ENCODE measurements around the gene MAP2K4.

MAP2K4 gene

DNA sequence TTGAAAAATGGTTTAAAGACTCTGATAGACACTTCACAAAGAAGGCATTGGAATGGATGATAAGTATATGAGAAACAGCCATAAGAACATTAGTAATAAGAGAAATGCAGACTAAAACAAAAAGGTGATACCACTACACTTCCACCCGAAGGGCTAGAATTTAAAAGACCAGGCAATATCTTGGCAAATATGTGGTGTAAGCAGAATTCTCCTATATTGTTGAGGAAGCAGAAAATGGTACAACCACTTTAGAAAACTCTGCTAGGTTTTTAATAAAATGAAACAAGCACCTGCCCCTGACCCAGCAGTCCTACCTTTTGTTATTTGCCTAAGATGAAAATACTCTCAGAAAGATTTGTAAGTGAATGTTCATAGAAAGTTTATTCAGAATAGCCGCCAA, 43.7 kb downstream of the MAP2K4 start:
- H3K36me3 ChIP-seq (ENCODE audit: insufficient read depth, low read depth, low read length), result peaks cover 5% of the 10 kb centered on the region; the same call in 1 of the 2 replicates
- H3K4me3 ChIP-seq (ENCODE audit: low read length), result no peak overlapping the region
- H3K27ac ChIP-seq (ENCODE audit: low read length), result no peak overlapping the region
- no peaks in the 10 kb centered on the region for H3K9me3 ChIP-seq (ENCODE audit: insufficient read depth, low read depth, low read length)
- H3K4me1 ChIP-seq (ENCODE audit: insufficient read depth, low read length), result no peaks in the 10 kb centered on the region
- no peak overlapping the region for H3K9ac ChIP-seq (ENCODE audit: low read depth, low read length)
- no peaks in the 10 kb centered on the region for H3K27me3 ChIP-seq (ENCODE audit: insufficient read depth, low read length)

DNA sequence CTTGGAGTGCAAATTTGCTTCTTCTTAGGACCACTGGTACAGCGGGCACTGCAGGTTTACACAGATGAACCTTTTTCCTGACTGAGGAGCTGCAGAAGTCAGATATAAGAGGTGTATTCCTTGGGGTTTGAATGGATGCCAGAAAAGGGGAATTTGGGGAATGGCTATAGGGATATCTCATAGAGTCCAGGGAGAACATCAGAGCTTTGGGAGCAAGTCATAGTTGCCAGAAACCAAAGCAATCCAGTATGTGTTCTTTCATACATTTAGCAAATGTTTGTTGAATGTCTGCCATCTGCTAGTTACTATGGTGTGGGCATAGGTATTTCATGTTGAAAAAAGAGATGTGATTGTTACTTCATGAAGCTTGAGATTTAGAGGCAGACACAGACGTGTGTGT, 46.8 kb downstream of the MAP2K4 start:
- H3K27ac ChIP-seq (ENCODE audit: low read length), result no peak overlapping the region
- H3K36me3 ChIP-seq (ENCODE audit: insufficient read depth, low read depth, low read length), result peaks cover 5% of the 10 kb centered on the region
- no peak overlapping the region for H3K9ac ChIP-seq (ENCODE audit: low read depth, low read length)
- no peaks in the 10 kb centered on the region for H3K4me1 ChIP-seq (ENCODE audit: insufficient read depth, low read length)
- no peak overlapping the region for H3K4me3 ChIP-seq (ENCODE audit: low read length)
- no peaks in the 10 kb centered on the region for H3K27me3 ChIP-seq (ENCODE audit: insufficient read depth, low read length)
- no peaks in the 10 kb centered on the region for H3K9me3 ChIP-seq (ENCODE audit: insufficient read depth, low read depth, low read length)

DNA sequence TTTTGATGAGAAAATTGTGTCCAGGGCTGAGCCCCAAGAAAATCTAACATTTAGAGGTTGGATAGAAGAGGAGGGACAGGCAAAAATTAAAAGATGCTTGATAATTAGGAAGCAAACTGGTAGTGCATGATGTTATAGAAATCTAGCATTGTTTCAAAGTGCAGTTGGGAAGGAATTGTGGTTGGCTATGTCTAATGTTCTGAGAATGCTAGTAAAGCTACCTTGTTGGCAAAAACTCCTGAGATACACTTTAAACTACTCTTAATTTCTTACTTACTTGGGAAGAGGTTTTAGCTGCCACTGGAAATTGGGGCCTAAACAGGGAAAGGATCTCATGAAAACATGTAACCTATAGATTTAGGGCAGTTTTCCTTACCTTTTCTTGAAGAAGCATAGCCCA, 48.3 kb downstream of the MAP2K4 start:
- Histone ChIP-seq H3K36me3 (ENCODE audit: insufficient read depth, low read depth, low read length) (peaks cover 5% of the 10 kb centered on the region), H3K4me3 (ENCODE audit: low read length) (no peak overlapping the region), H3K27me3 (ENCODE audit: insufficient read depth, low read length) (no peaks in the 10 kb centered on the region), H3K9me3 (ENCODE audit: insufficient read depth, low read depth, low read length) (no peaks in the 10 kb centered on the region), H3K27ac (ENCODE audit: low read length) (no peak overlapping the region), H3K9ac (ENCODE audit: low read depth, low read length) (no peak overlapping the region), H3K4me1 (ENCODE audit: insufficient read depth, low read length) (no peaks in the 10 kb centered on the region)

DNA sequence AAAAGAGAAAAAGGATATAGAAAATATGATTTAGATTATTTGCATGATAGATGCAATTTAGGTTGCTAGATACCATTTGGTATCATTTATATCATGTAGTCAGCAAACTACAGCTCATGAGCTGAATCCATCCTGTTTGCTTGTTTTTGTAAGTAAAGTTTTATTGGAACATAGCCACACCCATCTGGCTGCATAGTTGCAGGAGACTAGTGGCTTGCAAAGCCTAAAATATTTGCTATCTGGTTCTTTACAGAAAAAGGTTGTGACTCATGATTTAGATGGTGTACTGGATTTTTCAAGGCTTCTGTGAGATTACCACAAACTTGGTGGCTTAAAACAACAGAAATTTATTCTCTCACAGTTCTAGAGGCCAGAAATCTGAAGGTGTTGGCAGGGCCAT, 49.9 kb downstream of the MAP2K4 start:
- Histone ChIP-seq H3K27ac (ENCODE audit: low read length) (no peak overlapping the region), H3K4me1 (ENCODE audit: insufficient read depth, low read length) (no peaks in the 10 kb centered on the region), H3K36me3 (ENCODE audit: insufficient read depth, low read depth, low read length) (peaks cover 8% of the 10 kb centered on the region), H3K27me3 (ENCODE audit: insufficient read depth, low read length) (no peaks in the 10 kb centered on the region), H3K4me3 (ENCODE audit: low read length) (no peak overlapping the region), H3K9me3 (ENCODE audit: insufficient read depth, low read depth, low read length) (no peaks in the 10 kb centered on the region), H3K9ac (ENCODE audit: low read depth, low read length) (no peak overlapping the region)

DNA sequence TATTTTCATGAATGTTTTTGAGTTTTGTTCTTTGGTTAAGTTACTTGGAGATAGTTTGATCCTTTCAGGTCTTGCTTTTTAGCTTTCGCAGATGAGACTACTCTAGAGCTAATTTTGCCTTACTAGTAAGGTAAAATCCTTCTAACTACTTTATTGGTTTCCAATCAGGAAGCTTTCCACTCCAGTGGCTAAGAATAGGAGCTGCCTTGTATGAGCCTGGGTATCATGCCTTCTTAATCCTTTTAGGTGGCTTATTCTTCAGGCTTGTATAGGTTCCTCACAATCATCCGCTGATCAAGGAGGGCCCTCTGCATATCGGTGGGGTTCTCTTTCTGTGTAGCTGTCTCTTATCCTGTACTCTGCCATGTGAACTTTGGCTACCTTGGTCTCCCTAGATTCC, 53.7 kb downstream of the MAP2K4 start:
- H3K36me3 ChIP-seq (ENCODE audit: insufficient read depth, low read depth, low read length), result peaks cover 8% of the 10 kb centered on the region
- no peak overlapping the region for H3K27ac ChIP-seq (ENCODE audit: low read length)
- no peak overlapping the region for H3K4me3 ChIP-seq (ENCODE audit: low read length)
- H3K9ac ChIP-seq (ENCODE audit: low read depth, low read length), result no peak overlapping the region
- H3K27me3 ChIP-seq (ENCODE audit: insufficient read depth, low read length), result no peaks in the 10 kb centered on the region
- H3K4me1 ChIP-seq (ENCODE audit: insufficient read depth, low read length), result no peaks in the 10 kb centered on the region
- no peaks in the 10 kb centered on the region for H3K9me3 ChIP-seq (ENCODE audit: insufficient read depth, low read depth, low read length)

DNA sequence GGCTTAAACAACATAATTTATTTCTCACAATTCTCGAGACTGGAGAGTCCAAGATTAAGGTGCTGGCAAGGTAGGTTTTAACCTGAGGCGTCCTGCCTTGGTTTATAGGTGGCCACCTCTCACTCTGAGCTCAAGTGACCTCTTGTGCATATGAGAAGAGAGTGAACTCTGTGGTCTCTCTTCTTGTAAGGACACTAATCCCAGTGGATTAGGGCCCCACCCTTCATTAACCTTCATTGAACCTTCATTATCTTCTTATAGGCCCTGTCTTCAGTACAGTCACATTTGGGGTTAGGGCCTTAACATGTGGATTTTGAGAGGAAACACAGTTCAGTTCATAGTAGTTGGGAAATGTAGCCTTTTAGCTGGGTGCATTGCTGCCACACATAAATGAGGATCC, 57.1 kb downstream of the MAP2K4 start:
- peaks cover 16% of the 10 kb centered on the region for H3K36me3 ChIP-seq (ENCODE audit: insufficient read depth, low read depth, low read length)
- no peak overlapping the region for H3K9ac ChIP-seq (ENCODE audit: low read depth, low read length)
- no peaks in the 10 kb centered on the region for H3K9me3 ChIP-seq (ENCODE audit: insufficient read depth, low read depth, low read length)
- no peak overlapping the region for H3K27ac ChIP-seq (ENCODE audit: low read length)
- no peaks in the 10 kb centered on the region for H3K4me1 ChIP-seq (ENCODE audit: insufficient read depth, low read length)
- no peak overlapping the region for H3K4me3 ChIP-seq (ENCODE audit: low read length)
- H3K27me3 ChIP-seq (ENCODE audit: insufficient read depth, low read length), result no peaks in the 10 kb centered on the region

DNA sequence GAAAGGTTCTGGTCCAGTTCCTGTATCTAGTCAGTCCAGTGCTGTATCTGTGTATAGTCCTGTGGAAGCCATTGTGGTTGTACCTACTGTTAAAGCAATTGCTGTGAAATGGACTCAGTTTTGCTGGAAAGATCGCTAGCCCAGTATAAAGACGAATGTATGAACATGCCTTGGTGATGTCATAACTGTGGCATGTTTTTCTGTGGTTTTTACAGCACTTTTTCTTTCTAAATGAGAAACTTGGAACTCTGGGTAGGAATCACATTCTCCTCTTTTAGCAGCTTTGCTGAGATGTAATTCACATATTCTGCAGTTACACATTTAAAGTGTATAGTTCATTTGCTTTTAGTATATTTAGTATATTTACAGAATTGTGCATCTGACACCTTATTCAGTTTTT, 58.1 kb downstream of the MAP2K4 start:
- Histone ChIP-seq H3K27me3 (ENCODE audit: insufficient read depth, low read length) (no peaks in the 10 kb centered on the region), H3K27ac (ENCODE audit: low read length) (no peak overlapping the region), H3K9ac (ENCODE audit: low read depth, low read length) (no peak overlapping the region), H3K4me1 (ENCODE audit: insufficient read depth, low read length) (no peaks in the 10 kb centered on the region), H3K9me3 (ENCODE audit: insufficient read depth, low read depth, low read length) (no peaks in the 10 kb centered on the region), H3K36me3 (ENCODE audit: insufficient read depth, low read depth, low read length) (peaks cover 16% of the 10 kb centered on the region), H3K4me3 (ENCODE audit: low read length) (no peak overlapping the region)

DNA sequence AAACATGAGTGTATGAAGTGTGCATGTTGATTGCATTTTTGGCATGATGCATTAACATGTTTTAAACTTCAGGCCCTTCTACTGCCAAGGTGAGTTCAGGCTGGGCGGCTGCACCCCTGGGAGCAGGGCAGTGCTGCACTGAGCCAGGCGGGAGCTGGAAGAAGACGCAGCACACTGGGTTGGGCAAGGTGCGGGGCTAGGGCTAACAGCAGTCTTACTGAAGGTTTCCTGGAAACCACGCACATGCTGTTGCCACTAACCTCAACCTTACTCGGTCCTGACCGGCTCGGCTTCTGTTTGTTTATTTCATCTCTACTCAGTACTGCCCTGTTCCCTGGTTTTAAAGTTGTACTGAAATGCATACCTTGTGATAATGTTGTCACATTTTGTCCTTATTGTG, 61.0 kb downstream of the MAP2K4 start:
- H3K36me3 ChIP-seq (ENCODE audit: insufficient read depth, low read depth, low read length), result peaks cover 8% of the 10 kb centered on the region
- H3K27me3 ChIP-seq (ENCODE audit: insufficient read depth, low read length), result no peaks in the 10 kb centered on the region
- no peak overlapping the region for H3K4me3 ChIP-seq (ENCODE audit: low read length)

DNA sequence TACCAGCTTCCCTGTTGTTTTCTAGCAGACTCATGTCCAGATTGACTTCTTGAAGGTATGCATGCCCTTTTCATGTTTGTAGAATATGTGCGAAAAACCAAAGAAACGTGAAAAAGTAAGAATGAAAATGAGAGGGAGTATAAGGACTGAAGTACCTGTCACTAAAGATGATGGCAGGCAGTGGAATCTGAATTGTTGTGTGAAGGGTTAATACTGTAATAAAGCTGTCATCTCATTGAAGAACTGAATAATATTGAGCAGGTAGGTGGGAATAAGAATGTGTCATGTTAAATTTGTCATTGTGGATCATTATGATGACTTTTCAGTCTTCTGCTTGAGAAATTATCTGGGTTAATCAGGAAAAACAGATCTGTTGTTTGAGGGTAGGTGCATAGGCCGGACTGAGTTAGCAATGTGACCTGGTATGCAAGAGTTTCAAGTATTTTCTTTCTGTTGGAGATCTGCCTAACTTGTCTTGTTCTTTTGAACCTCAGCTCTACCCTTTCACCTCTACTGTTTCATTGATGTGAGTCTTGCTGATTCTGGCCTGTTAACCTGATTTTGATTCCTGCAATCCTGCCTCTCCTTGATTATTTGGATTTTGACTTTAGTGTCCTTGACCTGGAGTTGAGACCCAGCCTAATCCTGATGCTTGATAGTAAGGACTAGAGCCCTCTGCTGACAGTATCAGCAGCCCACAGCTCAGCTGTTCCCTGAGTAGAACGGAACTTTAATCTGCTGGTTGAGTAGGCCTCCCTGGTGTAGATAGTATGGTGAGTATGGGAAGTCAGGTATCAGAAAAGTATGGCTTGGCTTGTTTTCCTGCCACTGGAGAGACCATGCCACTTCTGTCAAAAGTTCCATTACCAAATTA, 64.6 kb downstream of the MAP2K4 start:
- no peaks in the 10 kb centered on the region for H3K27me3 ChIP-seq (ENCODE audit: insufficient read depth, low read length)

More for the DNA sequence above, 61.0 kb downstream of the MAP2K4 start:
- H3K27ac ChIP-seq (ENCODE audit: low read length), result no peak overlapping the region
- no peaks in the 10 kb centered on the region for H3K4me1 ChIP-seq (ENCODE audit: insufficient read depth, low read length)
- no peaks in the 10 kb centered on the region for H3K9me3 ChIP-seq (ENCODE audit: insufficient read depth, low read depth, low read length)
- no peak overlapping the region for H3K9ac ChIP-seq (ENCODE audit: low read depth, low read length)

DNA sequence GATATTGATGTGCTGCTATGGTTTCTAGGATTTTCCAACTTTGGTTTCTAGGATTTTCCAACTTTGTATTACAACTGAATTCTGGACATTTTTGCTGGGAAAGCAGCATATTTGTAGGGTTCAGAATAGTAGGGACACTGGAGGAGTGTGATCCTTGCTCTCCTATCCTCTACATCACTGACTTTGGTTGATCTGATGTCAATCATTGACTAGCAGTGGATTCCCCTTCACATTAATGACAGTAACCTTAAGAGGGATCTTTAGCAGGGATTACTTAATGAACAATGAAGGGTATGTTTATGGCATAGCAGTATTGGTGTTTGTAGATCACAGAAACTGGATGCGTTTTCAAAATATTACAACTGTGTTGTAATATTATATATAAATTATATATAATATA, 67.4 kb downstream of the MAP2K4 start:
- Histone ChIP-seq H3K4me3 (ENCODE audit: low read length) (no peak overlapping the region), H3K27ac (ENCODE audit: low read length) (no peak overlapping the region), H3K4me1 (ENCODE audit: insufficient read depth, low read length) (no peaks in the 10 kb centered on the region), H3K9ac (ENCODE audit: low read depth, low read length) (no peak overlapping the region), H3K9me3 (ENCODE audit: insufficient read depth, low read depth, low read length) (no peaks in the 10 kb centered on the region), H3K27me3 (ENCODE audit: insufficient read depth, low read length) (no peaks in the 10 kb centered on the region), H3K36me3 (ENCODE audit: insufficient read depth, low read depth, low read length) (no peaks in the 10 kb centered on the region; the same call in 1 of the 2 replicates)

More for the DNA sequence above, 64.6 kb downstream of the MAP2K4 start:
- Histone ChIP-seq H3K4me3 (ENCODE audit: low read length) (no peak overlapping the region), H3K27ac (ENCODE audit: low read length) (no peak overlapping the region), H3K4me1 (ENCODE audit: insufficient read depth, low read length) (no peaks in the 10 kb centered on the region), H3K36me3 (ENCODE audit: insufficient read depth, low read depth, low read length) (peaks cover 8% of the 10 kb centered on the region), H3K9ac (ENCODE audit: low read depth, low read length) (no peak overlapping the region), H3K9me3 (ENCODE audit: insufficient read depth, low read depth, low read length) (no peaks in the 10 kb centered on the region)

DNA sequence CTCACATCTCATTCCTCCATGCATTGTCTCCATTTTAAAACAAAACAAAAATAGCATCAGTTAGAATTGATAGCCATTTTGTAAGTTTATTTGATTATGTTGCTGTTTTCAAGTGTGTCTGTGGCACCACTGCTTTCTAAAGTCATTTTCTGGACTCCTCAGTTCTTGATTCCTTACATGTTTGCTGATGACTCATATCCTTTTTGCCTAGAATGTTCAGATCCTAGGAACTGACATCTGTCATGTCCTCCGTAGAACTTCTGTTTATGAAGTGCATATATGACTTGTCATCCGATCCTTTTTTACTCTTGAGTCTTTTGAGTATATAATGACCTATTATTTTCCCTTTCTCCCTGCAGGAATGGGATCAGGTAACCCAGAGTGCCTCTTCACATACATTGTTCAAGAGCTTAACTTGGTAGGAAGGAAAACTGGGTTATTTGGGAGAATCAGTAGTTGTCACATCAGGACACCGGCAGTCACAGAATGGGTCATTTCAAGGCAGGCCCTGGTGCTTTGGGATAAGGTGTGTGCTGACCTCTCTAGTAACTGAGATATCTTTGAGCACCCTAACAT, 69.2 kb downstream of the MAP2K4 start:
- Histone ChIP-seq H3K27ac (ENCODE audit: low read length) (no peak overlapping the region), H3K27me3 (ENCODE audit: insufficient read depth, low read length) (no peaks in the 10 kb centered on the region), H3K9ac (ENCODE audit: low read depth, low read length) (no peak overlapping the region), H3K4me1 (ENCODE audit: insufficient read depth, low read length) (no peaks in the 10 kb centered on the region), H3K9me3 (ENCODE audit: insufficient read depth, low read depth, low read length) (no peaks in the 10 kb centered on the region), H3K4me3 (ENCODE audit: low read length) (no peak overlapping the region), H3K36me3 (ENCODE audit: insufficient read depth, low read depth, low read length) (no peaks in the 10 kb centered on the region; the same call in 1 of the 2 replicates)

DNA sequence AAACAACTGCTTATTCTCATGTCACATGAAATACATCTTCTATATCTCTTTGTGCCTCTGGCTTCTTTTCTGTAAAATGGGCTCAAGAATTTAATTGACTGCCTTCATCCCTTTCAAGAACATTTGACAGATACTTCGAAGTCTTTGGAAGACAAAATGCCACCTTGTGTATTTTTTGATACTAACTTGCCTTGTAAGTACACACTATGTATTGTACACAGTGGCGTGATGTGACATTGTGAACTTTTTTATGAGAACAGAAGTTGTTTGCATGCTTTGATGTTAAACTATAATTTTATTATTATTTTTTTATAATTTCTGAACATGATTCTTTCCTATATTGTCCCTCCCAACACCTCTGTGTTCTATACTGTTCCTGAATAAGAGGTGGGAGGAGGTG, 73.7 kb downstream of the MAP2K4 start:
- no peak overlapping the region for H3K4me3 ChIP-seq (ENCODE audit: low read length)
- no peaks in the 10 kb centered on the region for H3K9me3 ChIP-seq (ENCODE audit: insufficient read depth, low read depth, low read length)
- no peak overlapping the region for H3K27ac ChIP-seq (ENCODE audit: low read length)
- H3K27me3 ChIP-seq (ENCODE audit: insufficient read depth, low read length), result no peaks in the 10 kb centered on the region
- H3K9ac ChIP-seq (ENCODE audit: low read depth, low read length), result no peak overlapping the region
- H3K4me1 ChIP-seq (ENCODE audit: insufficient read depth, low read length), result no peaks in the 10 kb centered on the region
- H3K36me3 ChIP-seq (ENCODE audit: insufficient read depth, low read depth, low read length), result peaks cover 23% of the 10 kb centered on the region

Measured in iPS-20b (cell line).